MCF 10A (cell line): ENCODE results near the gene MPRIP. TPM values are rescaled to one million over a fixed set of nuclear protein-coding genes. Genes with fewer than 3 reads are reported as not detected.

Experiments
- BruUV-seq: library from RNA; stranded (reverse); fragments of 400-500 nt; replicated peaks from 2 replicates; lab custom pipeline; 2021; lab: Mats Ljungman, UMichigan
- CTCF ChIA-PET: fragments of 300-600 bp; sonication (Branson Sonifier 250); formaldehyde crosslinking; extraction: SDS; loops from one replicate; lab custom pipeline; 2021; ENCODE audit warnings: antibody characterized with exemption, inconsistent platforms; lab: Yijun Ruan, JAX
- POLR2A ChIA-PET: fragments of 300-600, 350-650 bp; sonication (Branson Sonifier 250); formaldehyde crosslinking; extraction: SDS; loops from one replicate; lab custom pipeline; 2020; ENCODE audit warnings: antibody characterized with exemption, inconsistent platforms; lab: Yijun Ruan, JAX
- DNase-seq: peaks from one replicate; pipeline ENCODE4 v3.0.0-alpha.2; 2018; ENCODE audit not compliant: unreplicated experiment
- H3K27ac Mint-ChIP-seq: one replicate; pipeline ENCODE4 v1.8.0; 2022; ENCODE audit warnings: mild to moderate bottlenecking, low read depth, mixed read lengths; ENCODE audit not compliant: unreplicated experiment
- H3K27me3 Mint-ChIP-seq: one replicate; pipeline ENCODE4 v1.8.0; 2022; ENCODE audit warnings: mixed read lengths; ENCODE audit not compliant: insufficient read depth, unreplicated experiment
- H3K36me3 Mint-ChIP-seq: one replicate; pipeline ENCODE4 v1.8.0; 2022; ENCODE audit warnings: mild to moderate bottlenecking, moderate library complexity, mixed read lengths; ENCODE audit not compliant: insufficient read depth, unreplicated experiment
- H3K4me1 Mint-ChIP-seq: one replicate; pipeline ENCODE4 v1.8.0; 2022; ENCODE audit warnings: mixed read lengths; ENCODE audit not compliant: insufficient read depth, unreplicated experiment
- H3K4me3 Mint-ChIP-seq: one replicate; pipeline ENCODE4 v1.8.0; 2022; ENCODE audit warnings: mild to moderate bottlenecking, moderate library complexity, mixed read lengths; ENCODE audit not compliant: unreplicated experiment
- H3K9me3 Mint-ChIP-seq: one replicate; pipeline ENCODE4 v1.8.0; 2022; ENCODE audit warnings: mixed read lengths; ENCODE audit not compliant: unreplicated experiment
- CTCF ChIP-seq: fragments of 200-600 bp; IDR thresholded peaks from one replicate; pipeline ENCODE4 v1.8.0; 2022; ENCODE audit warnings: antibody characterized with exemption, mild to moderate bottlenecking; ENCODE audit not compliant: unreplicated experiment
- intact Hi-C: fragments of 100-400 bp; cut with micrococcal nuclease; formaldehyde crosslinking; loops from 2 replicates; pipeline ENCODE4 v1.14.1; 2022
- total RNA-seq: library from RNA; stranded (reverse); gene quantifications from 2 replicates; pipeline ENCODE4 v1.2.3, GENCODE V29; 2022

Gene MPRIP
- total RNA-seq, 1 experiment from 2014 or later, result 230 TPM

GRCh38 chr17:17055286-17056155 is 13.3 kb downstream of the MPRIP start:
- no peak for TF ChIP-seq CTCF
- ChIA-PET POLR2A (interaction anchor here (0.7 to 3.6 kb wide), 7 partner anchors 11 to 42 kb away, joined by 3 to 26 read pairs (median 4); no protein-coding TSS in a partner anchor), CTCF (interaction anchor here (0.6 to 1.7 kb wide), 4 partner anchors 8 to 257 kb away, joined by 3 read pairs; no protein-coding TSS in a partner anchor)
- DNase-seq, result peak; percentile 47
- H3K4me1 Mint-ChIP-seq, result peaks cover 39% of the 10 kb centered on the region
- peak overlapping the region; percentile 94 for H3K27ac Mint-ChIP-seq
- no TSS peak for BruUV-seq
- H3K36me3 Mint-ChIP-seq, result peaks cover 25% of the 10 kb centered on the region
- H3K4me3 Mint-ChIP-seq, result peak overlapping the region; percentile 44
- intact Hi-C loops, result no loop called here
- no peaks in the 10 kb centered on the region for H3K9me3 Mint-ChIP-seq
- no peaks in the 10 kb centered on the region for H3K27me3 Mint-ChIP-seq

DNA sequence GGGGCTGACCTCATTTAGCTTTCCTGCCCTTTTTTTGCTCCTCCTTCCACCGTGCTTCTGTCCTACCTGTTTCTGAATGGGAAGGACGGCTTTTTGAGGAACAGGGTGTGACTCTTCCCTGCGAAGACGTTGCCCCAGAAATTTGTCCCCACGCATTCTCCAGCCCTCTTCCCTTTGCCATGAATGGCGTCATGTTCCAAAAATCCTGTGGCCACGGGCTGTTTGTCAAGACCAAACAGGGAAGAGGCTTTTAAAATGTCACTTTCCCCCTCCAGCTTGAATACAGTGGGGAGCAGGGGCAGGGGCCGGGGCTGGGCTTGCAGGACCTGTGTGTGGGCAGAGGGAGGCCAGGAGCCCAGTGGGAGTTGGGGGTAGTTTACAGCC is 13.9 kb downstream of the MPRIP start:
- CTCF ChIA-PET, result interaction anchor here (1.7 kb wide), 1 partner anchor 12 kb away, joined by 3 read pairs; no protein-coding TSS in a partner anchor

GRCh38 chr17:17057057-17057551 is 14.8 kb downstream of the MPRIP start:
- H3K36me3 Mint-ChIP-seq, result peaks cover 23% of the 10 kb centered on the region
- TF ChIP-seq CTCF, result no peak
- no peaks in the 10 kb centered on the region for H3K27me3 Mint-ChIP-seq
- BruUV-seq, result no TSS peak
- no peak overlapping the region for H3K4me3 Mint-ChIP-seq
- H3K27ac Mint-ChIP-seq, result no peak overlapping the region
- peaks cover 29% of the 10 kb centered on the region for H3K4me1 Mint-ChIP-seq
- DNase-seq, result no peak
- intact Hi-C loops, result no loop called here
- H3K9me3 Mint-ChIP-seq, result no peaks in the 10 kb centered on the region
- CTCF ChIA-PET, result interaction anchor here (0.6 to 1.1 kb wide), 3 partner anchors 12 to 103 kb away, joined by 3 to 4 read pairs (median 3); no protein-coding TSS in a partner anchor
- POLR2A ChIA-PET, result interaction anchor here (0.6 to 1.2 kb wide), 2 partner anchors 27 to 64 kb away, joined by 4 read pairs; no protein-coding TSS in a partner anchor

More for the DNA sequence above, 13.9 kb downstream of the MPRIP start:
- peak overlapping the region; percentile 94 for H3K27ac Mint-ChIP-seq
- BruUV-seq, result no TSS peak
- POLR2A ChIA-PET, result interaction anchor here (0.8 to 3.6 kb wide), 6 partner anchors 10 to 42 kb away, joined by 3 to 26 read pairs (median 4); no protein-coding TSS in a partner anchor
- no peaks in the 10 kb centered on the region for H3K9me3 Mint-ChIP-seq
- H3K4me1 Mint-ChIP-seq, result peaks cover 33% of the 10 kb centered on the region
- TF ChIP-seq CTCF, result no peak
- no peaks in the 10 kb centered on the region for H3K27me3 Mint-ChIP-seq
- no peak for DNase-seq
- H3K36me3 Mint-ChIP-seq, result peaks cover 25% of the 10 kb centered on the region
- peak overlapping the region; percentile 44 for H3K4me3 Mint-ChIP-seq
- intact Hi-C loops, result no loop called here

- peaks cover 33% of the 10 kb centered on the region for H3K4me1 Mint-ChIP-seq
- peaks cover 26% of the 10 kb centered on the region for H3K36me3 Mint-ChIP-seq
- H3K9me3 Mint-ChIP-seq, result no peaks in the 10 kb centered on the region
- H3K27me3 Mint-ChIP-seq, result no peaks in the 10 kb centered on the region
- H3K27ac Mint-ChIP-seq, result no peak overlapping the region
- CTCF ChIA-PET, result interaction anchor here (0.6 to 1.3 kb wide), 3 partner anchors 14 to 980 kb away, joined by 3 to 4 read pairs (median 4); no protein-coding TSS in a partner anchor
- no peak for TF ChIP-seq CTCF
- no TSS peak for BruUV-seq
- POLR2A ChIA-PET, result no interaction called here
- no peak for DNase-seq
- H3K4me3 Mint-ChIP-seq, result no peak overlapping the region
- intact Hi-C loops, result no loop called here
Observed at GRCh38 chr17:17058304-17058703, 16.0 kb downstream of the MPRIP start.
